DMS 273 treated with DMSO at 0.1 percent for 48 hours (cell line): ENCODE data around the gene ITGA2B.
"Not testable (repeated sequence)": the region's sequence is repeated elsewhere in the genome, so short reads cannot be mapped to it uniquely, and the experiment has no call there.

ENCODE experiments used
- DNase-seq: peaks from one replicate; lab custom pipeline; 2025; lab: John Stamatoyannopoulos, UW

The ITGA2B gene

DNA sequence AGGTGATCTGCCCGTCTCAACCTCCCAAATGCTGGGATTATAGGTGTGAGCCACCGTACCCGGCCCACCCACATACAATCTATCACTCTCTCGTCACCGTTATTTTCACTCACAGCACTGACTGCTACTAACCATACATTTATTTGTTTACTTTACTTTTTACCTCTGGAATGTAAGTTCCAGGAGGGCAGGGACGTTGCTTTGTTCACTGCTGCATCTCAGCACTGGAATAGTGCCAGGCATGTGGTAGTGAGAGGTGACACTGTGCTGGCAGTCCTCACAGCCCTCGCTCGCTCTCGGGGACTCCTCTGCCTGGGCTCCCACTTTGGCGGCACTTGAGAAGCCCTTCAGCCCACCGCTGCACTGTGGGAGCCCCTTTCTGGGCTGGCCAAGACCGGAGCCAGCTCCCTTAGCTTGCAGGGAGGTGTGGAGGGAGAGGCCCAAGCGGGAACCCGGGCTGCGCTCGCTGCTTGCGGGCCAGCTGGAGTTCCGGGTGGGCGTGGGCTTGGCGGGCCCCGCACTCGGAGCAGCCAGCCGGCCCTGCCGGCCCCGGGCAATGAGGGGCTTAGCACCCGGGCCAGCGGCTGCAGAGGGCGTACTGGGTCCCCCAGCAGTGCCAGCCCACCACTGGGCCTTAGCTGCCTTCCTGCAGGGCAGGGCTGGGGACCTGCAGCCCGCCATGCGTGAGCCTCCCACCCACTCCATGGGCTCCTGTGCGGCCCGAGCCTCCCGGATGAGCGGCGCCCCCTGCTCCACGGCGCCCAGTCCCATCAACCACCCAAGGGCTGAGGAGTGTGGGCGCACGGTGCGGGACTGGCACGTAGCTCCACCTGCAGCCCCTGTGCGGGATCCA lies 20.8 kb downstream of the ITGA2B start:
- DNase-seq, result not testable (repeated sequence)

DNA sequence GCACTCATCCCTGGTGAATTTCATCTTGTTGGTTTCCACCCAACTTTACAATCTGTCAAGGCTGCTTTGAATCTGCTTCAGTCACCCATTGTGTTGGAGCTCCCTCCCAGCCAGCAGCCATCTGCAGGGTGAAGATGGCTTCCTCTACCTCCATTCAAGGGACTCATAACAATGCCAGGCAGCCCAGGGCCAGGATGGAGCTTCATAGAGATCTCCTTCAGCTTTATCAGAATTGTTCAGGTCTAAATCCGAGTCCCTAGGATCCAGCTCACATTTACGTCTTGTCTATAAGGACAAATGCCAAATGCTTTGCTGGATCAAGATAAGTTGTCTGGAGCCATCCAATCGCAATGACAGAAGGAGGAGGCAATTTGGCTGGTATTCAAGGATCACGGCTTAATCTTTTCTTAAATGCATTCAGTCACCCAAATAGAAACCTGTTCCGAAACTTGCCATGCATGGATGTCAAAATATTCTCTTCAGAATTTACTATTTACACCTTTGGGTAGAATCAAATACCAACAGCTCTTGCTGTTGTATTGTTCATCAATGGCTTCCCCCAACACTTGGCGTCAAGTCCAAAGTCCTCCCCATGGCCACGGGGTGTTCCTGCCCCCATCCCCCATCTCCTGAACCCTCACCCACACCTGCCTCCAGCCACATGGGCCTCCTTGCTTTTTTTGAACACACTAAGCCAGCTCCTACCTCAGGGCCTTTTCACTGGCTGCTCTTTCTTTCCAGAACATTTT lies 22.0 kb downstream of the ITGA2B start:
- DNase-seq, result no peak

DNA sequence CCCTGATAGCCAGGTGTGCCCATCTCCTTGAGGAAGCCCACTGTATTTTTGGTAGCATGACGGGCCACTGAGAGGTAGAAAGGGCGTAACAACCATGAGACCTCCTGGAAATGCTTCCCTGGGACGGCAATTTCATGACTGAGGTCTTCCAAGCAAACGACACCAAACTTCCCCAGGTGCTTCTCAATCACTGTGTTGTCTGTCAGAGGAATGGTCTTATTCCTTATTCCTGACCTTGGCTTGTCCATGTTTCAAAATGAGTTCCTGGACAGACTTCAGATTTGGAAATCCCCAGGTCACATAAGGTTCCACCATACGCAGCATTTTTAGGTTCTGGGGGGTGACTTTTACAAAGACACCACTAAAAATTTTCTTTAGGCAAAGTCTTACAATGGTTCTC lies 24.4 kb downstream of the ITGA2B start:
- DNase-seq, result not testable (repeated sequence)

DNA sequence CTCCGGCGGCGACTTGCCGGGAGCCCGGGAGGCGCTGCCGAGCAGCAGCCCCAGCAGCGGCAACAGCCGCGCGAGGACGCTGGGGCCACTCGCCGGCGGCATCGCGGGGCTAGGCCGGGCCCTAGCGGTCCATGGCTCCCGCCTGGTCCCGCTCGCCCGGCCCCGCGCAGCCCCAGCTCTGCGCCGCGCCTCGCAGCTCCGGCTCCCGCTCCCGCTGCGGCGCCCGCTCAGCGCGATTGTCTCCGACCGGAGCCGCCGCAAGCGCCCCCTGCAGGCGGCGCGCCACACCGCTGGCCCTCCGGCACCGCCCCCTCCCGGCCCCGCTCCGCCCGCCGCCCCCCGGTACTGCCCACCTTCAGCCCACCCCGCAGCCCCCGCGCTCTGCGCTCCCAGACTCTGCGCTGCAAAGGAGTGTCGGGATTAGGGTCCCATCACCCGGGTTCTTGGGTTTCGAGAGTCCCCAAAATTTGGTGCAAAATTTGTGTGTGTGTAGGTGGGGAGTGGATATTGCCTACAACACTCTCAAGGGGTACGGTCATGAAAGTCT lies 25.8 kb downstream of the ITGA2B start, which contains the start of gene FAM171A2:
Gene FAM171A2 (minus strand): TSS at position 241 of the 547 bp plus-strand sequence. CDS start 139 bp downstream, at position 102.
- no peak for DNase-seq

DNA sequence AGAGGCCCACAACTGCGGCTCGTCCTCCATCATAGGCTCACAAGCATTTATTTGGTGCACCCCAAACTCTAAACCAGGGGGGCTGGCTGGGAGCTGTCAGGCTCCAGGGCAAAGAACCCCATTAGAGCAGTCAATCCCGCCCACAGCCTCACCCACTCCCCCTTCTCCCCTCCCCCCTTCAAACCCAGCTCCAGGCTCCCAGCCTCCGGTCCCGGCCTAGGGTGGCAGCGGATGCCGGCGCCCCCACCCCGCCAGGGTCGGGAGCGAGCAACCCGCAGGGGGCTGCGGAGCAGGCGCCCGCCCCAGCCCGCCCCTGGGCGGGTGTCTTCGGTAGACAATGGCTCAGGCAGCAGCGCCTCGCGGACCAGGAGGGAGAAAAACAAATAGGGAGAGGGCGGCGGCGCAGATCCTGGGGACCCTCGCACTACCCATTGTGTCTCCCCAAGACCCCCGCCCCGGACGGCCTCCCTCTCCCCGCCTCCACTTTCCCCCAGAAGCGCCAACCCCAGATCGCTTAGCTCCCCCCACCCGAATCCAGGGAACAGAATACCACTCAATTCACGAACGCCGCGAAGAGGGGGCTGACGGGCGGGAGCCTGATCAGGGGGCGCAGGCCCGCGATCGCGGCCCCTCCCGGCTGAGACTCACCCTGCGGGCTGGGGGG lies 26.4 kb downstream of the ITGA2B start:
- no peak for DNase-seq

DNA sequence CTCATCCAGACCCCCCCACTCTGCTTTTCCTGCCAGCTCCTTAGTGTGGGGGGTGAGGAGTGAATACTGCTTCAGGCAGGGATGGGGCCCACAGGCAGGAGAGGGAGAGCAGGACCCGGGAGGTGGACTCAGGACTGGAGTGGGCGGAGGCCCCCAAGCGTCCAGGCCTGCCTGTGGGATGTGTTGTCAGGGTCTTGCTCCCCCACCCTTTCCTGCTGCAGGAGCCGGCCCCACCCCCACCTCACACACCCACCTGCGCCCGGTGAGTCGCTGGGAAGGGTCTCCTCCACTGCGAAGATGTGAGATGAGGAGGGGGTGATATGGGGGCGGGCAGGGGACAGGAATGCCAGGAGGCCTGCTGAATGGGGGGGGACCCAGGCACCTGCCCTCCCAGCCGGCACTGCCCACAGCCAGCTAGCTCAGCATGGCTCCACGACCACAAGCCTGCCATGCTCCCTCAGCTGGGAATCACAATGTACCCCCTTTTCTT lies 26.9 kb downstream of the ITGA2B start:
- DNase-seq, result no peak

GRCh38 chr17:44361292-44362260 lies 27.9 kb downstream of the ITGA2B start:
- no peak for DNase-seq

GRCh38 chr17:44360826-44361225 lies 28.6 kb downstream of the ITGA2B start:
- DNase-seq, result no peak

DNA sequence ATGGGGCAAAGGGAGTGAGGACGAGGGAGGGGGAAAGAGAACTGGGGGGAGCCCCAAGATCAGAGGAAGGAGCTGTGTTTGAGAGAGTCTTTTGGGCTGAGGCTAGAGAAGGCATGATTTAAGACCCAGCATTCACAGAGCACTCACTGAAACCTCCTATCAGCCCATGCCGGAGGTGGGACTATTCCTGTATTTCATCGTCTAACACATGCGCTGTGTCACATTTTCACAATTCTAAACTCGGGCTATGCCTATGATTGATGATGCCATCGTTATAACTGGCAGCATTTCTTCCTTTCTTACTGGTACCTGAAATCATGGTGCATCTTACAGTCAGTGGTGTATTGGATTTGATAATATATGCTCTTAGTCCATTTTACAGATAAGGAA lies 29.3 kb downstream of the ITGA2B start:
- no peak for DNase-seq

- DNase-seq, result no peak
Observed at GRCh38 chr17:44359458-44360143, 29.8 kb downstream of the ITGA2B start.

DNA sequence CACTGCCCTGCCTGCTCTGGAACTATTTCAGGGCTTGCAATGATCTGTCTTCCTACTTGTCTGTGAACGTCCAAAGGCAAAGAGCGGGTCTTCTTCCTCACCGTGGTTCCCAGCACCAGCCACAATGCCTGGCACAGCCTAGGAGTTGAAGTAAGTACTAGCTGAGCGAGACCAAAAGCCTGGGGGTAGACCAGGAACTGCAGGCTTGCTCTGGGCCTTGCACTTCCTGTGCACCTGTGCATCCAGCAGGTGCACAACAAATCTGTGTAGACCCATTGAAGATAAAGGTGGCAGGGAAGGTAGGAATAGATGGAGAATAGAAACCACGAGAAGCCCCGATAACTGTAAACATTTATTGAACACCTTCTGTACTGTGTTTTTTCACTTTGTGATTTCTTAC lies 30.4 kb downstream of the ITGA2B start:
- no peak for DNase-seq

GRCh38 chr17:44358066-44358465 lies 31.4 kb downstream of the ITGA2B start:
- DNase-seq, result no peak

- no peak for DNase-seq
Observed at GRCh38 chr17:44356241-44356640, 33.2 kb downstream of the ITGA2B start.

DNA sequence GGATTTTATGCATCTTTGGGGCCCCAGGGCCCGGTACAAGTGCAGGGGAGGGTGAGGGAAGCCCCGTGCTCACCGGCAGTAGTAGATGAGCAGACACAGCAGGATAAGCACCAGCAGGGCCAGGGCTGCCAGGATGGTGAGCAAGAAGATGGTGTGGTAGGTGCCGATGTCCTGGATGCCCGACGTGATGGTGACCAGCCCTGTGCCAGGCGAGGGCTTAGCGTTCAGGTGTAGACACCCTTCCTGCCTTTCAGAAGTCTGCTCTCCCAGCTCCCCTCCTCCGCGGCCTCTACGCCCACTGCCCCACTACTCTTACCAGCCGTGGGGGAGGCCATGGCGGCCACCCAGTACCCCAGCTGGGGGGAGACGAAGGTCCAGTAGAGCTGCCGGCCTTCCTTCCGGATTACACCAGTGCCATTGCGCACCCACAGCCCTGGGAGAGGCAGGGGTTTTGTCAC lies 33.8 kb downstream of the ITGA2B start:
- DNase-seq, result no peak

DNA sequence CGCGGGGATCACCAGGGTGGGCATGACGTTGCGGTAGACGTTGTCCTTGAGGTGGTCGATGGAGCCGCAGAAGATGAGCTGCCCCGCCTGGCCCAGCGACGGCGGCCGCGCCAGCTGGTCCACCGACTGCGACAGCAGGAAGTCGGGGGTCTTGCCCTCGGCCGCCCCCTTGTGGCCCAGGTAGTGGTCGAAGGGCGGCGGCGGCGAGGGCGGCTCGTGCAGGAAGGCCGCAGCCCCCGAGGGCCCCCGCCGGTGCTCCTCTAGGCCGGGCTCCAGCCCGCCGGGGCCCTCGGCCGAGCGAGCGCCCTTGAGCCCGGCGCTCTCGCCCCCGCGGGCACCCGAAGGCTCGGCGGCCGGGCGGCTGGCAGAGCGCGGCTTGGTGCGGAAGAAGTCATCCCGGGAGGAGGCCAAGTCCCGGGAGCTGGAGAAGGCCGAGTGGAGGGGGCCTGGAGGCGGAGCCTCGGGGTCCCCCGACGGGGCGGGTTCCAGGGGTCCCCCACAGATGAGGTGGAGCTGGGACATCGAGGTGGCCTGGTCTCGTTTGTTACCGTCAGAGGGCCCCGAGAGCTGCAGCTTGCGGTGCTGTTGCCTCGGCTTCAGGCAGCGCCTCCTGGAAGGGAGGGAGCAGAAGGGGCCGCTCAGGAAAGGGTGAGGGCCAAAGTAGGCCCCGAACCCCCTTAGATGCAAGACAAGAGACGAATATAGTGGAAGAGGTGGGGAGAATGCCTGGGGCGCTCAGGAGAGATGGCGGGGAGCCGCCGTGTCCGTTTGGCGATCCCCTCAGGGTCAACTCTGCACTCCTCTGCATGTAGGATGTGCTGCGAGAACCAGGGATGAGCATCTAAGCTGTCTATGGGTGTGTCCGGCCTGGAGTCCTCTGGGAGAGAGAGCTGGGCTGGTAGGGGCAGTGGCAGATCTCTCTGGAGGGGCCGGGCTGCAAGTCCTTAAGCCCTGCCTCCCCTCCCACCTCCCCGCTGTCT lies 34.6 kb downstream of the ITGA2B start:
- DNase-seq, result no peak

DNA sequence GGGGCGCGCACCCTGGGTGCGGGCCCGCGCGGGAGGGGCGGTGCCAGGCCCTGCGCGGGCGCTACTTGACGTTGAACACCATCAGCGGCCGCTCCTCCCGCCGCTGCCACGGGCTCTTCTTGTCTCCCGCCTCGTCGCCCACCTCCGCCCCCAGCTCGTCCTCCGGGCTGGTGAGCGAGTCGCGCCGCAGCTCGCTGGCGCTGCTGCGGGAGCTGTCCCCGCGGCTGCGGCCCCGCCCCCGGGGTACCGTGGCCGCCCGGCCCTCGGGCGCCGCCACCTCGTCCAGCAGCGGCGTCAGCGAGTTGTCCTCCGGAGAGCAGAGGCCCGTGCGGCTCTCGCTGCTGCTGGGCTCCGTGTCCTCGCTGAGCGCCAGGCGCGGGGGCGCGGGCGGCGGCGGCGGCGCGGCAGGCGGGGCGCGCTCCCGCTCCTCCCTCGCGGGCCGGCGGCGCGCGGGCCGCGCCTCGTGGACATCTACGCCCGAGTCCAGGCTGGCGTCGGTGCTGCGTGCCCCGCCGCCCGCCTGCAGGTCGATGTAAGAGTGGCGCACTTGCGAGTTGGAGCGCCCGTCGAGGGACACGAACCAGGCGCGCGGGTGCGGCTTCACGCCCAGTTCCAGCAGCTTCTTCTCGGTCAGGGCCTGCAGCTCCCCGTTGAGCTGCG lies 35.6 kb downstream of the ITGA2B start:
- DNase-seq, result no peak

DNA sequence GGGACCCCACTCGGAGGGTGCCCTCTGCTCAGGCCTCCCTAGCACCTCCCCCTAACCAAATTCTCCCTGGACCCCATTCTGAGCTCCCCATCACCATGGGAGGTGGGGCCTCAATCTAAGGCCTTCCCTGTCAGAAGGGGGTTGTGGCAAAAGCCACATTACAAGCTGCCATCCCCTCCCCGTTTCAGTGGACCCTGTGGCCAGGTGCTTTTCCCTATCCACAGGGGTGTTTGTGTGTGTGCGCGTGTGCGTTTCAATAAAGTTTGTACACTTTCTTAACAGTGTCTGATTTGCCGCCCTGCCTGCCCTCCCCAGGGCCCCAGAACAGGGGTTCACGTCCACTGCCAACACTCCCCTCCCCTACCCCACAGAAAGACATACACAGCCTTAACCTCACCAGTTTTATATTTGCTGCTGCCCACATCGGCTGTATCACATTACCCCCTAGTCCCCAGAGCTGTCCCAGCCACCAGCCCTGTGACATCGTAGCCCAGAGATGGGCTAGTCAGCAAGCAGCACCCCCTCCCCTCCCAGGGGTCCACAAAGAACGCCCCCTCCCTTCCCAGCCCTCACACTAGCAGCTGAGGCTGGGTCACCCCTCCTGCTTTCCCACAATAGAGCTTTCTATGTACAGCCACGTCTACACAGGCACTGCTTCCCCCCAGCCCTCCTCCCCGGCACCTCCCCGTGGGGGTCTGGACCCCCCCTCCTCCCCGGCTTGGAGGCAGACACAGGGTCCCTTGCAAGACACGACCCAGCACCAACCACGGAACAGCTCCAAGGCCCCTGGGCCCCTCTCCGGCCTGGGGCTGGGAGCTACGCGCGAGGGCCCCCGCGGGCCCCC lies 36.4 kb downstream of the ITGA2B start:
- no peak for DNase-seq
